HFFc6 (cell line): ENCODE data around the gene SRRT. TPM values are rescaled to one million over a fixed set of nuclear protein-coding genes. Genes with fewer than 3 reads are reported as not detected.

ENCODE experiments used
- DNase-seq: peaks from one replicate; pipeline ENCODE4 v3.0.0-alpha.2; 2018
- H3K27ac Mint-ChIP-seq: 2 replicates; pipeline ENCODE4 v1.8.0; 2020; ENCODE audit warnings: mild to moderate bottlenecking, mixed read lengths
- H3K27me3 Mint-ChIP-seq: 2 replicates; pipeline ENCODE4 v1.8.0; 2021; ENCODE audit warnings: mild to moderate bottlenecking, moderate library complexity, mixed read lengths; ENCODE audit not compliant: insufficient read depth
- H3K36me3 Mint-ChIP-seq: 2 replicates; pipeline ENCODE4 v1.8.0; 2021; ENCODE audit warnings: low read depth, mixed read lengths
- H3K4me1 Mint-ChIP-seq: 2 replicates; pipeline ENCODE4 v1.8.0; 2020; ENCODE audit warnings: low read depth, mixed read lengths
- H3K4me3 Mint-ChIP-seq: 2 replicates; pipeline ENCODE4 v1.8.0; 2020; ENCODE audit warnings: mild to moderate bottlenecking, moderate library complexity, mixed read lengths
- H3K9me3 Mint-ChIP-seq: 2 replicates; pipeline ENCODE4 v1.8.0; 2020; ENCODE audit warnings: mild to moderate bottlenecking, mixed read lengths
- total RNA-seq, 6 experiments: library from RNA; stranded (reverse); fragmentation: NEBNext Ultra II Directional; extraction: Animal tissue kit (Norgen Biotek cat#: 25700); gene quantifications; 2 replicates in 1 of 6; 3 replicates in 5 of 6; pipeline ENCODE4 v1.2.3, GENCODE V29; 2021
- TF ChIP-seq, protein P1 (sequence below): fragments of 200-600 bp; sonication (generic); IDR thresholded peaks from 2 replicates; pipeline ENCODE4 v1.5.0; 2021; ENCODE audit warnings: antibody characterized with exemption, mild to moderate bottlenecking

SRRT gene
- total RNA-seq, 6 experiments from 2014 or later, result 111 to 154 (median 133) TPM

DNA sequence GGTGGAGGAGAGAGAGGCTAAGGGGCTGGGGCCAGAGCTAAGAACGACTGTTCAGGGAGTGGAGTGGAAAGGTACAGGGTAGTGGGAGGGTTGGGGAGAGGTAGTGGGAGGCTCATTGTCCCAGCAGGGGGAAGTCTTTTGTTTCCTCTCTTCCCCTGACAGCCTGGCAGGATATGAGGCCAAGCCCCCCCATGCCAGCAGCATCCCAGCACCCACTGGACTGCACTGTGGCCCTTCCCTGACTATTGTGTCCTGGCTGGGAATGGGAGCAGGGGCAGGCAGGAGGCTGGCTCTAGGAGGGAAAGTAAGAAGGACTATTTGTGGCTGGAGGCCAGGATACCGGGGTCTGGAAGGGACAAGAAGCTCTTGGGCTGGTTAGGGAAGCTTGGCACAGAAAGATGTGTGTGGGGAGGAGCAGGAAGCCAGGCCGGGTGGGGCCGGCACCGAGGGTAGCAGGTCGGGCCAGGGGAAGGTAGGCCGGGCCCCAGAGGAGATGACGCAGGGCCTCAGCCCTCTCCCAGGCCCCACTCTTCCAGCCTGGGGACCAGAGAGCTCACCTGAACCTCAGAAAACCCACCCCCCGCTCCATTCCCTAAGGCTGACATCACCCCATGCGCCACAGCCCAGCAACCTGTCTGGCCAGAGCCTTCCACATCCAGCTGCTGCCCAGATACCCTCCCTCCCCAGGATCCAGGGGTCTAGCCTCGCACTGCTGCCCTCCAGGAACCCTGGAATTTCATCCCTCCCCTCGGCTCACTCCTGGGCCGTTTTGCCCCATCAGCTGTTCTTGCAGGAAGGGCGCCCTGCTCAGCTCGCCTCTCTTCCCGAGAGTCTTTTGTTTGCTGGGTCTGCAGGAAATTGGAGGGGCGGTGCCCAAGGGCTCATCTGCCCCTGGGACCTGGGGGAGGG, 38.7 kb upstream of the SRRT start:
- DNase-seq, result no peak
- Mint-ChIP-seq H3K9me3 (no peaks in the 10 kb centered on the region), H3K36me3 (no peaks in the 10 kb centered on the region), H3K27me3 (no peaks in the 10 kb centered on the region; the same call in 1 of the 2 replicates), H3K4me3 (no peak overlapping the region), H3K4me1 (peaks cover 7% of the 10 kb centered on the region; the same call in 1 of the 2 replicates), H3K27ac (no peak overlapping the region)
- TF ChIP-seq, protein P1, sequence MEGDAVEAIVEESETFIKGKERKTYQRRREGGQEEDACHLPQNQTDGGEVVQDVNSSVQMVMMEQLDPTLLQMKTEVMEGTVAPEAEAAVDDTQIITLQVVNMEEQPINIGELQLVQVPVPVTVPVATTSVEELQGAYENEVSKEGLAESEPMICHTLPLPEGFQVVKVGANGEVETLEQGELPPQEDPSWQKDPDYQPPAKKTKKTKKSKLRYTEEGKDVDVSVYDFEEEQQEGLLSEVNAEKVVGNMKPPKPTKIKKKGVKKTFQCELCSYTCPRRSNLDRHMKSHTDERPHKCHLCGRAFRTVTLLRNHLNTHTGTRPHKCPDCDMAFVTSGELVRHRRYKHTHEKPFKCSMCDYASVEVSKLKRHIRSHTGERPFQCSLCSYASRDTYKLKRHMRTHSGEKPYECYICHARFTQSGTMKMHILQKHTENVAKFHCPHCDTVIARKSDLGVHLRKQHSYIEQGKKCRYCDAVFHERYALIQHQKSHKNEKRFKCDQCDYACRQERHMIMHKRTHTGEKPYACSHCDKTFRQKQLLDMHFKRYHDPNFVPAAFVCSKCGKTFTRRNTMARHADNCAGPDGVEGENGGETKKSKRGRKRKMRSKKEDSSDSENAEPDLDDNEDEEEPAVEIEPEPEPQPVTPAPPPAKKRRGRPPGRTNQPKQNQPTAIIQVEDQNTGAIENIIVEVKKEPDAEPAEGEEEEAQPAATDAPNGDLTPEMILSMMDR, result no peak

DNA sequence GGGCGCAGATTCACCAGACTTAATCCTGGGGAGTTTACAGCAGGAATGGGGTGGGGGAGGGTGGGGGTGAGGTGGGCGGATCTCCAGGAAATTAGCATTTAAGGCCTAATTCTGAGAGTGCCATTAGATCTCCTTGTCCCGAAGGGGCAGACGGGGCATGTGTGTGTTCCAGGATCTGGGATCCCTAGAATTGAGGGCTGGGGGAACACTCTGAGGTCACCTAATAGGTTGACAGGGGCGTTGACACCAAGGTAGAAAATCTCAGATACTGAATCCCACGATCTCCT, 38.1 kb upstream of the SRRT start:
- H3K36me3 Mint-ChIP-seq, result no peaks in the 10 kb centered on the region
- peak overlapping the region; percentile 75 for H3K27ac Mint-ChIP-seq
- DNase-seq, result no peak
- no peaks in the 10 kb centered on the region for H3K9me3 Mint-ChIP-seq
- no peak overlapping the region for H3K4me3 Mint-ChIP-seq
- TF ChIP-seq, protein P1, result no peak
- H3K4me1 Mint-ChIP-seq, result peaks cover 7% of the 10 kb centered on the region; the same call in 1 of the 2 replicates
- H3K27me3 Mint-ChIP-seq, result no peaks in the 10 kb centered on the region; the same call in 1 of the 2 replicates

DNA sequence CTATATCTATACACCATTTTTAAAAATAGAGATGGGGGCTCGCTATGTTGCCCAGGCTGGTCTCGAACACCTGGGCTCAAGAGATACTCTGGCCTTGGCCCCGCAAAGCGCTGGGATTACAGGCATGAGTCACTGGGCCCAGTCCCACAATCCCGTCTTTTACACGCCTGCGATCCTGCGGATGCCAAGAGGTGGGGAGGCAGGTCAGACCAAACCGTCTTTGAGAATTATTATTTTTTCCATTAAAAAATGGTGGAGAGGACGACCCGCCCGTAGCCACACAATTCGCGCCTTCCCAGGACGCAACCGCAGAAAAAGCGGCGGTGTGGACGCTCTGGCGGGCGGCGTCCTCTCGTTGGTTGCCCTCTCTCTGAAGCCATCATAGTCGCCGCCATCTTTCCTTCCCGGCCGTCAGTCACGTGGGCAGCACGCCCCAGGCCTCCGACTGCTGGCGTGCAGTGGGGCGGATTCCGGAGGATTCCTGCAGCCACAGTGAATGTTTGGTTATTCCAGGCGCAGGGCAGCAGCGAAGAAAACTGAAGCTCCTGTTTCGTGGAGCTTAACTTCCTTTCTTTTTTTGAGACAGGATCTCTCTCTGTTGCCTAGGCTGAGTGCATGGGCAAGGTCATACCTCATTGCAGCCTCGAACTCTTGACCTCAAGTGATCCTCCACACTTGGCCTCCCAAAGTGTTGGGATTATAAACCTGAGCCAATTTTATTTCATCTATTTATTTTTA, 37.6 kb upstream of the SRRT start:
- DNase-seq, result peak; percentile 86
- Mint-ChIP-seq H3K9me3 (no peaks in the 10 kb centered on the region), H3K27me3 (no peaks in the 10 kb centered on the region; the same call in 1 of the 2 replicates), H3K27ac (peak overlapping the region; percentile 75), H3K4me3 (peak overlapping the region; percentile 74), H3K4me1 (peaks cover 7% of the 10 kb centered on the region; the same call in 1 of the 2 replicates), H3K36me3 (no peaks in the 10 kb centered on the region)
- TF ChIP-seq, protein P1, result no peak

DNA sequence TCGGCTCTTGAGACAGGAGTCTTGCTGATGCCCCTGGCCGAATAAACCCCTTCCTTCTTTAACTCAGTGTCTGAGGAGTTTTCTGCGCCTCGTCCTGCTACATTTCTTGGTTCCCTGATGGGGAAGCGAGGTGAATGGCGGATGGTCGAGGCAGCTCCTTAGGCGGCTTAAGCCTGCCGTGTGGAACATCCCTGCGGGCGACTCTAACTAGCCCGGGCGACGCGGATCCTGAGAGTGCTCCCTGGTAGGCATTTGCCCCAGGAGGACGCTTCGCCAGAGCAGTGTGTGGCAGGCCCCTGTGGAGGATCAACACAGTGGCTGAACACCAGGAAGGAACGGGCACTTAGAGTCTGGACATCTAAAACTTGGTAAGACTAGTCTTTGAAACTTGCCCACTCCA, 35.5 kb upstream of the SRRT start:
- DNase-seq, result no peak
- Mint-ChIP-seq H3K9me3 (no peaks in the 10 kb centered on the region), H3K4me1 (peaks cover 7% of the 10 kb centered on the region; the same call in 1 of the 2 replicates), H3K27ac (no peak overlapping the region), H3K36me3 (no peaks in the 10 kb centered on the region), H3K27me3 (no peaks in the 10 kb centered on the region; the same call in none of the 2 replicates), H3K4me3 (no peak overlapping the region)
- TF ChIP-seq, protein P1, result no peak

DNA sequence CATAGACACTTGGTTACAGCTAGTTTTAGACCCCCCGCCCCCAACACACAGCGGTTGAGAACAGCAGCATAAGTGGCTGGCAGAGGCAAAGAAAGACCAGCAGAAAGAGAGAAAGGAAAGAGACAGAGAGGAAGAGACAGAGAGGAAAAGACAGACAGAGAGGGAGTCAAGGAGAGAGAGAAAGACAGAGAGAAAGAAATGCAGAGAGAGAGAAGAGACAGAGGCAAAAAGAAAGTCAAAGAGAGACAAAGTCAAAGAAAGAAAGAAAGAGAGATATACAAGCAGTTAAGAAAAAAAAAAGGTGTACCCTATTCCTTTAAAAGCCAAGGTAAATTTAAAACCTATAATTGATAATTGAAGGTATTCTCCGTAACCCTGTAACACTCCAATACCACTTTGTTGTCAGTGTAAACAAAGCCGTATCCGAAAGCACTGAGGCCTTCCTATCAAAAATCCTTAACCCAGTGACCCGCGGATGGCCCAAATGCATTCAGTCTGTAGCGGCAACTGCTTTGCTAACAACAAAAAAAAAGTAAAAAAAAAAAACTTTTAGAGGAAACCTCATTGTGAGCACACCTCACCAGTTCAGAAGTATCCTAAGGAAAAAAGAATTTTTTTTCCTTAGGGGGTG, 34.3 kb upstream of the SRRT start:
- no peak for DNase-seq
- H3K4me3 Mint-ChIP-seq, result no peak overlapping the region
- no peaks in the 10 kb centered on the region; the same call in none of the 2 replicates for H3K27me3 Mint-ChIP-seq

More for the DNA sequence above, 34.3 kb upstream of the SRRT start:
- Mint-ChIP-seq H3K4me1 (peaks cover 7% of the 10 kb centered on the region; the same call in 1 of the 2 replicates), H3K27ac (no peak overlapping the region), H3K9me3 (no peaks in the 10 kb centered on the region), H3K36me3 (no peaks in the 10 kb centered on the region)
- TF ChIP-seq, protein P1, result no peak
